Tibial artery (tissue), 4 donors: ENCODE measurements around the gene PSD.

Experiments
- DNase-seq, 2 donors: peaks; one replicate each; pipeline ENCODE4 v3.0.0-alpha.2; 2019
- H3K27ac ChIP-seq, 2 donors: fragments of 200-600 bp; sonication (generic) in 1 of 2; 1 replicate in 1 of 2; 2 replicates in 1 of 2; pipeline ENCODE4 v1.5.1; 2018 to 2019; ENCODE audit warnings: mild to moderate bottlenecking in 1 of 2
- H3K27me3 ChIP-seq, 2 donors: fragments of 200-600 bp; sonication (generic) in 1 of 2; one replicate each; pipeline versions ENCODE4 v1.5.1 to v1.6.0; 2016 to 2019
- H3K36me3 ChIP-seq, 3 donors: fragments of 200-600 bp; sonication (generic) in 2 of 3; one replicate each; pipeline ENCODE4 v1.5.1; 2016 to 2019; ENCODE audit warnings: mild to moderate bottlenecking in 2 of 3
- H3K4me1 ChIP-seq, 4 donors: fragments of 200-600 bp; sonication (generic) in 2 of 4; 1 replicate in 3 of 4; 2 replicates in 1 of 4; pipeline ENCODE4 v1.5.1; 2016 to 2019
- H3K4me3 ChIP-seq, 2 donors: fragments of 200-600 bp; sonication (generic) in 1 of 2; 1 replicate in 1 of 2; 2 replicates in 1 of 2; pipeline ENCODE4 v1.5.1; 2018 to 2019; ENCODE audit warnings: mild to moderate bottlenecking in 2 of 2
- H3K9me3 ChIP-seq, 3 donors: fragments of 200-600 bp; sonication (generic) in 1 of 3; one replicate each; pipeline ENCODE4 v1.5.1; 2016 to 2019
- CTCF ChIP-seq, 2 experiments: fragments of 200-600 bp in 1 of 2; fragments of 450-650 bp in 1 of 2; IDR thresholded peaks; one replicate each; pipeline ENCODE4 v1.5.1; 2017 to 2019; ENCODE audit warnings: antibody characterized with exemption in 2 of 2, mild to moderate bottlenecking in 1 of 2, moderate library complexity in 1 of 2
- intact Hi-C: fragments of 100-400 bp; cut with DNase I; formaldehyde crosslinking; loops from one replicate; pipeline ENCODE4 v1.15.0; 2023; ENCODE audit warnings: low total_unique reads

The PSD gene

GRCh38 chr10:102418622-102419268, at the start of gene PSD:
TSS of gene PSD (minus strand) at chr10:102418785. CDS start at chr10:102417038, 1,747 bp downstream.
- Histone ChIP-seq H3K4me1 (peaks cover 5 to 42% (median 35%) of the 10 kb centered on the region in 4 donors), H3K9me3 (no peaks in the 10 kb centered on the region), H3K36me3 (peaks cover 0 to 9% (median 7%) of the 10 kb centered on the region in 3 donors), H3K27me3 (peaks cover 0 to 50% of the 10 kb centered on the region in 2 donors), H3K4me3 (peak within 1 kb of the TSS; percentile 71 to 86), H3K27ac (no peak within 1 kb of the TSS)
- intact Hi-C loops: no loop called here
- TF ChIP-seq CTCF (IDR thresholded peaks at IDR 0.05): no peak
- no peak for DNase-seq

GRCh38 chr10:102467971-102468438, 49.4 kb upstream of the PSD start:
- intact Hi-C loops: no loop called here
- Histone ChIP-seq H3K4me1 (no peaks in the 10 kb centered on the region), H3K9me3 (no peaks in the 10 kb centered on the region), H3K27ac (no peak overlapping the region), H3K36me3 (no peaks in the 10 kb centered on the region), H3K27me3 (no peaks in the 10 kb centered on the region), H3K4me3 (no peak overlapping the region)
- DNase-seq: no peak
- no peak for TF ChIP-seq CTCF (IDR thresholded peaks at IDR 0.05)

- no peaks in the 10 kb centered on the region for H3K27me3 ChIP-seq
- no peak for TF ChIP-seq CTCF (IDR thresholded peaks at IDR 0.05)
- intact Hi-C loops: no loop called here
- no peaks in the 10 kb centered on the region for H3K9me3 ChIP-seq
- no peak overlapping the region for H3K27ac ChIP-seq
- no peaks in the 10 kb centered on the region for H3K36me3 ChIP-seq
- no peak for DNase-seq
- no peaks in the 10 kb centered on the region for H3K4me1 ChIP-seq
- no peak overlapping the region for H3K4me3 ChIP-seq
Observed at GRCh38 chr10:102467318-102467717, 48.7 kb upstream of the PSD start.

GRCh38 chr10:102465466-102465865, 46.9 kb upstream of the PSD start:
- TF ChIP-seq CTCF (IDR thresholded peaks at IDR 0.05): no peak
- H3K36me3 ChIP-seq: no peaks in the 10 kb centered on the region
- H3K27ac ChIP-seq: no peak overlapping the region
- no peaks in the 10 kb centered on the region for H3K9me3 ChIP-seq
- no peak overlapping the region for H3K4me3 ChIP-seq
- H3K27me3 ChIP-seq: peaks cover 0 to 10% of the 10 kb centered on the region in 2 donors
- H3K4me1 ChIP-seq: peaks cover 0 to 15% (median 10%) of the 10 kb centered on the region in 4 donors
- intact Hi-C loops: no loop called here
- no peak for DNase-seq

GRCh38 chr10:102463983-102464382, 45.4 kb upstream of the PSD start:
- Histone ChIP-seq H3K36me3 (no peaks in the 10 kb centered on the region), H3K27me3 (peaks cover 0 to 10% of the 10 kb centered on the region in 2 donors), H3K4me3 (no peak overlapping the region), H3K27ac (no peak overlapping the region), H3K9me3 (no peaks in the 10 kb centered on the region), H3K4me1 (peaks cover 0 to 15% (median 10%) of the 10 kb centered on the region in 4 donors)
- DNase-seq: no peak
- no peak for TF ChIP-seq CTCF (IDR thresholded peaks at IDR 0.05)
- intact Hi-C loops: no loop called here
